NCI-H1436 treated with DMSO at 0.1 percent for 48 hours (cell line): ENCODE data around the gene FBXO44.

Experiments used
- DNase-seq: peaks from one replicate; lab custom pipeline; 2025; lab: John Stamatoyannopoulos, UW

Gene FBXO44

GRCh38 chr1:11659748-11660147, 5.1 kb downstream of the FBXO44 start:
- no peak for DNase-seq

- DNase-seq = no peak
These were observed 6.4 kb downstream of the FBXO44 start for GRCh38 chr1:11661103-11661502.

- no peak for DNase-seq
These were observed 9.8 kb downstream of the FBXO44 start for GRCh38 chr1:11664336-11665065.

- DNase-seq = no peak
These were observed 13.8 kb downstream of the FBXO44 start for GRCh38 chr1:11668516-11668915.

- DNase-seq = no peak
These were observed 16.1 kb downstream of the FBXO44 start for GRCh38 chr1:11670747-11671146.

GRCh38 chr1:11671205-11671543, 16.5 kb downstream of the FBXO44 start:
- no peak for DNase-seq

- no peak for DNase-seq
These were observed 17.0 kb downstream of the FBXO44 start for GRCh38 chr1:11671544-11672286.

GRCh38 chr1:11673089-11673769, 18.6 kb downstream of the FBXO44 start:
- no peak for DNase-seq

- no peak for DNase-seq
These were observed 19.8 kb downstream of the FBXO44 start for GRCh38 chr1:11674488-11674887.

GRCh38 chr1:11675325-11675724, 20.6 kb downstream of the FBXO44 start:
- DNase-seq = no peak

GRCh38 chr1:11676386-11677103, 21.9 kb downstream of the FBXO44 start:
- DNase-seq = no peak

GRCh38 chr1:11678442-11678841, 23.8 kb downstream of the FBXO44 start:
- no peak for DNase-seq

- no peak for DNase-seq
These were observed 25.8 kb downstream of the FBXO44 start for GRCh38 chr1:11680270-11681070.

- DNase-seq = no peak
These were observed 26.5 kb downstream of the FBXO44 start, which contains the start of gene MAD2L2 for GRCh38 chr1:11681071-11681771. Gene MAD2L2 (minus strand): TSS chr1:11681148. CDS start chr1:11680601, 547 bp downstream.

GRCh38 chr1:11682287-11682771, 27.7 kb downstream of the FBXO44 start:
- DNase-seq = no peak

GRCh38 chr1:11682799-11683198, 28.1 kb downstream of the FBXO44 start:
- DNase-seq = no peak

GRCh38 chr1:11684070-11684469, 29.4 kb downstream of the FBXO44 start:
- no peak for DNase-seq

- no peak for DNase-seq
These were observed 30.6 kb downstream of the FBXO44 start for GRCh38 chr1:11685210-11685752.

- DNase-seq = no peak
These were observed 33.8 kb downstream of the FBXO44 start for GRCh38 chr1:11688506-11688905.
